ENCODE measurements around the gene RASSF3. TPM values are rescaled to one million over a fixed set of nuclear protein-coding genes. Genes with fewer than 3 reads are reported as not detected.
"Not testable (repeated sequence)": the region's sequence is repeated elsewhere in the genome, so short reads cannot be mapped to it uniquely, and the experiment has no call there.

RASSF3 gene
- total RNA-seq, 8 experiments from 2014 or later, result 0.60 to 34.4 (median 2.8) TPM

GRCh38 chr12:64625243-64626077, 15.2 kb downstream of the RASSF3 start:
- Histone ChIP-seq H3K4me3 (no peak overlapping the region), H3K4me1 (replicated peaks in 1 of 2) (peaks cover 0 to 4% of the 10 kb centered on the region in 2 donors), H3K27ac (no peak overlapping the region)
- 30 to 85% (median 67%) methylated on average over 4 to 13 of the region's 15 CpGs; no CpG with 5 or more reads in 1 of the 10 experiments for WGBS, 10 experiments
- ATAC-seq (replicated peaks in 6 of 8), result peak in 6 of 8 experiments; percentile 36 to 79 (median 69)
- in situ Hi-C loops (cut with MboI; ENCODE audit: low pct_unique_long_range_greater_than_20kb in 2 of 9, low sequenced_read_pairs in 9 of 9, unreplicated experiment in 9 of 9), result no loop called here

GRCh38 chr12:64626588-64626987, 16.3 kb downstream of the RASSF3 start:
- 100% methylated on average over 1 of the region's 1 CpG; no CpG with 5 or more reads in 8 of the 10 experiments for whole genome bisulfite sequencing, 10 experiments
- ATAC-seq (replicated peaks in 6 of 8); H3K4me1 ChIP-seq (replicated peaks in 1 of 2); H3K4me3 ChIP-seq; in situ Hi-C loops (cut with MboI; ENCODE audit: low pct_unique_long_range_greater_than_20kb in 2 of 9, low sequenced_read_pairs in 9 of 9, unreplicated experiment in 9 of 9); H3K27ac ChIP-seq: not testable (repeated sequence)

- H3K27ac ChIP-seq, result no peak overlapping the region
Observed at GRCh38 chr12:64627771-64628170, 17.5 kb downstream of the RASSF3 start.

GRCh38 chr12:64631197-64631596, 20.9 kb downstream of the RASSF3 start:
- Histone ChIP-seq H3K27ac (no peak overlapping the region), H3K4me1 (replicated peaks in 1 of 2) (peaks cover 0 to 3% of the 10 kb centered on the region in 2 donors), H3K4me3 (no peak overlapping the region)
- WGBS, 10 experiments, result 40 to 100% (median 98%) methylated on average over 1 to 4 of the region's 5 CpGs; no CpG with 5 or more reads in 4 of the 10 experiments
- peak in 1 of 8 experiments; percentile 53 for ATAC-seq (replicated peaks in 6 of 8)
- in situ Hi-C loops (cut with MboI; ENCODE audit: low pct_unique_long_range_greater_than_20kb in 2 of 9, low sequenced_read_pairs in 9 of 9, unreplicated experiment in 9 of 9), result no loop called here

More at GRCh38 chr12:64627771-64628170, 17.5 kb downstream of the RASSF3 start:
- in situ Hi-C loops (cut with MboI; ENCODE audit: low pct_unique_long_range_greater_than_20kb in 2 of 9, low sequenced_read_pairs in 9 of 9, unreplicated experiment in 9 of 9), result no loop called here
- ATAC-seq (replicated peaks in 6 of 8), result peak in 3 of 8 experiments; percentile 33 to 72 (median 59)
- peaks cover 0 to 4% of the 10 kb centered on the region in 2 donors for H3K4me1 ChIP-seq (replicated peaks in 1 of 2)
- H3K4me3 ChIP-seq, result no peak overlapping the region

GRCh38 chr12:64633011-64633939, 23.0 kb downstream of the RASSF3 start:
- WGBS, 10 experiments, result 68 to 100% (median 91%) methylated on average over 1 to 5 of the region's 5 CpGs; no CpG with 5 or more reads in 1 of the 10 experiments
- ATAC-seq (replicated peaks in 6 of 8), result no peak
- in situ Hi-C loops (cut with MboI; ENCODE audit: low pct_unique_long_range_greater_than_20kb in 2 of 9, low sequenced_read_pairs in 9 of 9, unreplicated experiment in 9 of 9), result no loop called here
- H3K27ac ChIP-seq, result no peak overlapping the region
- H3K4me1 ChIP-seq (replicated peaks in 1 of 2), result peaks cover 0 to 3% of the 10 kb centered on the region in 2 donors
- no peak overlapping the region for H3K4me3 ChIP-seq

GRCh38 chr12:64633940-64634337, 23.6 kb downstream of the RASSF3 start:
- no peak overlapping the region for H3K4me3 ChIP-seq
- no peak overlapping the region for H3K27ac ChIP-seq
- in situ Hi-C loops (cut with MboI; ENCODE audit: low pct_unique_long_range_greater_than_20kb in 2 of 9, low sequenced_read_pairs in 9 of 9, unreplicated experiment in 9 of 9), result no loop called here
- ATAC-seq (replicated peaks in 6 of 8), result peak in 2 of 8 experiments; percentile 74 to 75
- peaks cover 0 to 3% of the 10 kb centered on the region in 2 donors for H3K4me1 ChIP-seq (replicated peaks in 1 of 2)

- Histone ChIP-seq H3K4me1 (replicated peaks in 1 of 2) (peaks cover 0 to 3% of the 10 kb centered on the region in 2 donors), H3K27ac (no peak overlapping the region), H3K4me3 (no peak overlapping the region)
- ATAC-seq (replicated peaks in 6 of 8), result no peak
- WGBS, 10 experiments, result 70 to 100% (median 88%) methylated on average over 1 to 7 of the region's 7 CpGs; no CpG with 5 or more reads in 2 of the 10 experiments
- in situ Hi-C loops (cut with MboI; ENCODE audit: low pct_unique_long_range_greater_than_20kb in 2 of 9, low sequenced_read_pairs in 9 of 9, unreplicated experiment in 9 of 9), result no loop called here
Observed at GRCh38 chr12:64634508-64635092, 24.3 kb downstream of the RASSF3 start.

- no peak overlapping the region for H3K4me3 ChIP-seq
- H3K4me1 ChIP-seq (replicated peaks in 1 of 2), result peaks cover 0 to 3% of the 10 kb centered on the region in 2 donors
- in situ Hi-C loops (cut with MboI; ENCODE audit: low pct_unique_long_range_greater_than_20kb in 2 of 9, low sequenced_read_pairs in 9 of 9, unreplicated experiment in 9 of 9), result no loop called here
- no peak for ATAC-seq (replicated peaks in 6 of 8)
- H3K27ac ChIP-seq, result no peak overlapping the region
- WGBS, 10 experiments, result 20 to 83% (median 66%) methylated on average over 1 to 5 of the region's 5 CpGs; no CpG with 5 or more reads in 1 of the 10 experiments
Observed at GRCh38 chr12:64635356-64635998, 25.2 kb downstream of the RASSF3 start.

GRCh38 chr12:64636856-64637255, 26.6 kb downstream of the RASSF3 start:
- H3K27ac ChIP-seq, result no peak overlapping the region
- H3K4me1 ChIP-seq (replicated peaks in 1 of 2), result peaks cover 0 to 3% of the 10 kb centered on the region in 2 donors
- in situ Hi-C loops (cut with MboI; ENCODE audit: low pct_unique_long_range_greater_than_20kb in 2 of 9, low sequenced_read_pairs in 9 of 9, unreplicated experiment in 9 of 9), result no loop called here
- ATAC-seq (replicated peaks in 6 of 8), result no peak
- WGBS, 10 experiments, result 60 to 100% (median 100%) methylated on average over 1 to 2 of the region's 2 CpGs; no CpG with 5 or more reads in 1 of the 10 experiments
- no peak overlapping the region for H3K4me3 ChIP-seq

- in situ Hi-C loops (cut with MboI; ENCODE audit: low pct_unique_long_range_greater_than_20kb in 2 of 9, low sequenced_read_pairs in 9 of 9, unreplicated experiment in 9 of 9), result no loop called here
- Histone ChIP-seq H3K4me1 (replicated peaks in 1 of 2) (peaks cover 0 to 3% of the 10 kb centered on the region in 2 donors), H3K4me3 (no peak overlapping the region), H3K27ac (no peak overlapping the region)
- WGBS, 10 experiments, result 67 to 100% (median 100%) methylated on average over 1 of the region's 1 CpG; no CpG with 5 or more reads in 2 of the 10 experiments
- no peak for ATAC-seq (replicated peaks in 6 of 8)
Observed at GRCh38 chr12:64639466-64639865, 29.2 kb downstream of the RASSF3 start.

GRCh38 chr12:64646318-64646717, 36.0 kb downstream of the RASSF3 start:
- Histone ChIP-seq H3K27ac (no peak overlapping the region), H3K4me1 (replicated peaks in 1 of 2) (peaks cover 3 to 6% of the 10 kb centered on the region in 2 donors), H3K4me3 (no peak overlapping the region)
- in situ Hi-C loops (cut with MboI; ENCODE audit: low pct_unique_long_range_greater_than_20kb in 2 of 9, low sequenced_read_pairs in 9 of 9, unreplicated experiment in 9 of 9), result no loop called here
- peak in 3 of 8 experiments; percentile 62 to 77 (median 65) for ATAC-seq (replicated peaks in 6 of 8)

GRCh38 chr12:64649487-64649886, 39.2 kb downstream of the RASSF3 start:
- no peak overlapping the region for H3K27ac ChIP-seq
- no peak for ATAC-seq (replicated peaks in 6 of 8)
- in situ Hi-C loops (cut with MboI; ENCODE audit: low pct_unique_long_range_greater_than_20kb in 2 of 9, low sequenced_read_pairs in 9 of 9, unreplicated experiment in 9 of 9), result no loop called here

More at GRCh38 chr12:64649487-64649886, 39.2 kb downstream of the RASSF3 start:
- Histone ChIP-seq H3K4me1 (replicated peaks in 1 of 2) (peaks cover 3 to 6% of the 10 kb centered on the region in 2 donors), H3K4me3 (no peak overlapping the region)
- WGBS, 10 experiments, result 56 to 100% (median 74%) methylated on average over 1 to 5 of the region's 6 CpGs

All from motor neuron (in vitro differentiated cells).